ENCODE data around the gene NTRK3. TPM values are rescaled to one million over a fixed set of nuclear protein-coding genes. Genes with fewer than 3 reads are reported as not detected.

Gene NTRK3
- total RNA-seq, 1 experiment from 2014 or later = not detected

GRCh38 chr15:87942316-87942715, 314.2 kb downstream of the NTRK3 start:
- Mint-ChIP-seq H3K27me3 (ENCODE audit: unreplicated experiment) (no peaks in the 10 kb centered on the region), H3K9me3 (ENCODE audit: low read depth, unreplicated experiment) (peaks cover 1% of the 10 kb centered on the region), H3K36me3 (ENCODE audit: insufficient read depth, unreplicated experiment) (no peaks in the 10 kb centered on the region), H3K4me1 (ENCODE audit: low read depth, unreplicated experiment) (no peaks in the 10 kb centered on the region), H3K4me3 (ENCODE audit: low read depth, unreplicated experiment) (no peak overlapping the region), H3K27ac (ENCODE audit: unreplicated experiment) (no peak overlapping the region)
- CTCF ChIA-PET = no interaction called here
- intact Hi-C loops (cut with micrococcal nuclease; ENCODE audit: unreplicated experiment) = no loop called here
- no peak for DNase-seq
- no TSS peak for BruUV-seq (replicated peaks)
- TF ChIP-seq CTCF (IDR thresholded peaks at IDR 0.05; ENCODE audit: unreplicated experiment) = no peak

- Mint-ChIP-seq H3K4me1 (ENCODE audit: low read depth, unreplicated experiment) (no peaks in the 10 kb centered on the region), H3K4me3 (ENCODE audit: low read depth, unreplicated experiment) (no peak overlapping the region), H3K9me3 (ENCODE audit: low read depth, unreplicated experiment) (peaks cover 3% of the 10 kb centered on the region), H3K27me3 (ENCODE audit: unreplicated experiment) (no peaks in the 10 kb centered on the region), H3K27ac (ENCODE audit: unreplicated experiment) (no peak overlapping the region), H3K36me3 (ENCODE audit: insufficient read depth, unreplicated experiment) (no peaks in the 10 kb centered on the region)
- DNase-seq = no peak
- no peak for TF ChIP-seq CTCF (IDR thresholded peaks at IDR 0.05; ENCODE audit: unreplicated experiment)
- CTCF ChIA-PET = no interaction called here
- intact Hi-C loops (cut with micrococcal nuclease; ENCODE audit: unreplicated experiment) = no loop called here
- no TSS peak for BruUV-seq (replicated peaks)
Measured at GRCh38 chr15:87941606-87942005, 314.9 kb downstream of the NTRK3 start.

- no peak for TF ChIP-seq CTCF (IDR thresholded peaks at IDR 0.05; ENCODE audit: unreplicated experiment)
- Mint-ChIP-seq H3K4me3 (ENCODE audit: low read depth, unreplicated experiment) (no peak overlapping the region), H3K36me3 (ENCODE audit: insufficient read depth, unreplicated experiment) (no peaks in the 10 kb centered on the region), H3K27ac (ENCODE audit: unreplicated experiment) (no peak overlapping the region), H3K4me1 (ENCODE audit: low read depth, unreplicated experiment) (no peaks in the 10 kb centered on the region), H3K9me3 (ENCODE audit: low read depth, unreplicated experiment) (peaks cover 3% of the 10 kb centered on the region), H3K27me3 (ENCODE audit: unreplicated experiment) (no peaks in the 10 kb centered on the region)
- intact Hi-C loops (cut with micrococcal nuclease; ENCODE audit: unreplicated experiment) = no loop called here
- no peak for DNase-seq
- CTCF ChIA-PET = no interaction called here
- no TSS peak for BruUV-seq (replicated peaks)
Measured at GRCh38 chr15:87940768-87941167, 315.8 kb downstream of the NTRK3 start.

GRCh38 chr15:87939848-87940457, 316.6 kb downstream of the NTRK3 start:
- no TSS peak for BruUV-seq (replicated peaks)
- no peak for TF ChIP-seq CTCF (IDR thresholded peaks at IDR 0.05; ENCODE audit: unreplicated experiment)

More at GRCh38 chr15:87939848-87940457, 316.6 kb downstream of the NTRK3 start:
- Mint-ChIP-seq H3K27ac (ENCODE audit: unreplicated experiment) (no peak overlapping the region), H3K36me3 (ENCODE audit: insufficient read depth, unreplicated experiment) (no peaks in the 10 kb centered on the region), H3K4me1 (ENCODE audit: low read depth, unreplicated experiment) (no peaks in the 10 kb centered on the region), H3K4me3 (ENCODE audit: low read depth, unreplicated experiment) (no peak overlapping the region), H3K9me3 (ENCODE audit: low read depth, unreplicated experiment) (peaks cover 4% of the 10 kb centered on the region), H3K27me3 (ENCODE audit: unreplicated experiment) (no peaks in the 10 kb centered on the region)
- intact Hi-C loops (cut with micrococcal nuclease; ENCODE audit: unreplicated experiment) = no loop called here
- DNase-seq = no peak
- CTCF ChIA-PET = interaction anchor here (0.6 kb wide), 1 partner anchor 829 kb away, joined by 3 read pairs; no protein-coding TSS in a partner anchor
